Transverse colon (tissue), 4 donors: Measurements from ENCODE around the gene MEIOB. TPM values are rescaled to one million over a fixed set of nuclear protein-coding genes. Genes with fewer than 3 reads are reported as not detected.

Experiments used
- DNase-seq: peaks from one replicate; pipeline ENCODE4 v3.0.0-alpha.2; 2019
- H3K27ac ChIP-seq, 4 donors: fragments of 200-600 bp; sonication (generic); 2 replicates each; pipeline ENCODE4 v1.5.1; 2016 to 2018; ENCODE audit warnings: inconsistent platforms in 4 of 4
- H3K27me3 ChIP-seq: fragments of 200-600 bp; sonication (generic); 2 replicates; pipeline ENCODE4 v1.5.1; 2017; ENCODE audit warnings: inconsistent platforms
- H3K36me3 ChIP-seq, 4 donors: fragments of 200-600 bp; sonication (generic); 2 replicates each; pipeline ENCODE4 v1.5.1; 2017 to 2019; ENCODE audit warnings: inconsistent platforms in 4 of 4
- H3K4me1 ChIP-seq, 4 donors: fragments of 200-600 bp; sonication (generic); 2 replicates each; pipeline ENCODE4 v1.5.1; 2017 to 2020; ENCODE audit warnings: inconsistent platforms in 4 of 4
- H3K4me3 ChIP-seq, 4 donors: fragments of 200-600 bp; sonication (generic); 1 replicate in 1 of 4; 2 replicates in 3 of 4; pipeline versions ENCODE4 v1.5.1 to v1.6.1; 2017 to 2019; ENCODE audit warnings: inconsistent platforms in 4 of 4
- H3K9me3 ChIP-seq, 2 donors: fragments of 200-600 bp; sonication (generic); 2 replicates each; pipeline ENCODE4 v1.5.1; 2017 to 2019; ENCODE audit warnings: inconsistent platforms in 2 of 2
- EP300 ChIP-seq: sonication (generic); formaldehyde crosslinking; IDR thresholded peaks from one replicate; pipeline ENCODE4 v1.6.1; 2017; ENCODE audit warnings: antibody characterized with exemption, low read depth
- POLR2A ChIP-seq: fragments of 450-650 bp; IDR thresholded peaks from one replicate; pipeline ENCODE4 v1.6.1; 2016; ENCODE audit warnings: antibody characterized with exemption, mild to moderate bottlenecking, moderate library complexity
- POLR2AphosphoS5 ChIP-seq, 3 donors: sonication (generic); formaldehyde crosslinking; IDR thresholded peaks; one replicate each; pipeline ENCODE4 v1.6.1; 2016; ENCODE audit warnings: antibody characterized with exemption in 3 of 3
- WGBS, 2 donors: methylation state at CpG; one replicate each; pipeline ENCODE4 v1.1.5; 2018; ENCODE audit warnings: low coverage in 1 of 2; 5-methylcytosine and 5-hydroxymethylcytosine counted together
- in situ Hi-C, 4 donors: fragments of 200-750 bp; cut with MboI; loops; one replicate each; pipeline versions ENCODE4 v1.15.0 to v1.15.1; 2017; ENCODE audit warnings: low sequenced_read_pairs in 3 of 4, low pct_ligation_motif_present in 1 of 4, low pct_unique_long_range_greater_than_20kb in 1 of 4
- intact Hi-C: fragments of 100-400 bp; cut with DNase I; formaldehyde crosslinking; loops from one replicate; pipeline ENCODE4 v1.15.1; 2023; ENCODE audit warnings: low total_unique reads
- total RNA-seq, 4 donors: library from RNA; depleted of rRNA; stranded (reverse); fragments of >200 nt; gene quantifications; one replicate each; pipeline ENCODE4 v1.1.0, GENCODE V29; 2016
- TF ChIP-seq, protein P1 (sequence below), 5 experiments: fragments of 200-600 bp in 3 of 5; fragments of 450-650 bp in 2 of 5; sonication (generic) in 3 of 5; IDR thresholded peaks; 1 replicate in 2 of 5; 2 replicates in 3 of 5; pipeline ENCODE4 v1.5.1; 2016 to 2017; ENCODE audit warnings: antibody characterized with exemption in 5 of 5, inconsistent platforms in 3 of 5, mild to moderate bottlenecking in 2 of 5, moderate library complexity in 1 of 5

The MEIOB gene
- total RNA-seq, 4 donors from 2014 or later = not detected

DNA sequence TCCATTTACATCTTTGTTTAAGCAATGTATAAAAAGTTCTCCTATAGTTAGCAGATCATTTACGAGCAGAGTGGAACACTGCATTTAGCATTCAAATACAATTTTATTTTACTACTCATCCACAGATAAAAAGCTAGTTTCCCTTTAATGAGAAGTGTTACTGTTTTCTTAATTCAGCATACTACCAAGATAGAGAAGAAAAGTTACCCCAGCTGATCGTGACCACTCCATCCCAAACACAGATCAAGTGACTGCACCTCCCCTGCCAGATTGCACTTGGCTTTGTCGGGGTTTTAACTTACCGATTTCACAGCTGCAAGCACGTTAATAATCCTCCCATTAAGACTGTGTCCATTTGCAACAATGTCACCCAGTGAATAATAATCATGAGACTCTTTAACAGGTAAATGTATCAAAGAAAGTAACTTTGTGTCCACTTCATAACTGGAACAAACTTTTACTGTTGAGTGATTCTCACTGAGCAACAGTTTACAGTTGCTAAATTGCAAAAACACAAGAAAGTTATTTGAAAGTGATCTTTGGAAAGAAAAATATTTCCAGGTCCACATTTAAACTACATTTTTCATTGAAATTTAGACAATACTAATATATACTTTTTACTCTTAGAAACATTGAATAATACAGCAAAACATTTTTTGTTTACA, 14.4 kb downstream of the MEIOB start:
- no peaks in the 10 kb centered on the region for H3K36me3 ChIP-seq
- H3K4me1 ChIP-seq = peaks cover 0 to 4% (median 2%) of the 10 kb centered on the region in 4 donors
- H3K27me3 ChIP-seq = peaks cover 48% of the 10 kb centered on the region
- H3K4me3 ChIP-seq = no peak overlapping the region
- TF ChIP-seq, protein P1, sequence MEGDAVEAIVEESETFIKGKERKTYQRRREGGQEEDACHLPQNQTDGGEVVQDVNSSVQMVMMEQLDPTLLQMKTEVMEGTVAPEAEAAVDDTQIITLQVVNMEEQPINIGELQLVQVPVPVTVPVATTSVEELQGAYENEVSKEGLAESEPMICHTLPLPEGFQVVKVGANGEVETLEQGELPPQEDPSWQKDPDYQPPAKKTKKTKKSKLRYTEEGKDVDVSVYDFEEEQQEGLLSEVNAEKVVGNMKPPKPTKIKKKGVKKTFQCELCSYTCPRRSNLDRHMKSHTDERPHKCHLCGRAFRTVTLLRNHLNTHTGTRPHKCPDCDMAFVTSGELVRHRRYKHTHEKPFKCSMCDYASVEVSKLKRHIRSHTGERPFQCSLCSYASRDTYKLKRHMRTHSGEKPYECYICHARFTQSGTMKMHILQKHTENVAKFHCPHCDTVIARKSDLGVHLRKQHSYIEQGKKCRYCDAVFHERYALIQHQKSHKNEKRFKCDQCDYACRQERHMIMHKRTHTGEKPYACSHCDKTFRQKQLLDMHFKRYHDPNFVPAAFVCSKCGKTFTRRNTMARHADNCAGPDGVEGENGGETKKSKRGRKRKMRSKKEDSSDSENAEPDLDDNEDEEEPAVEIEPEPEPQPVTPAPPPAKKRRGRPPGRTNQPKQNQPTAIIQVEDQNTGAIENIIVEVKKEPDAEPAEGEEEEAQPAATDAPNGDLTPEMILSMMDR (IDR thresholded peaks at IDR 0.05) = no peak
- TF ChIP-seq EP300 (no peak), POLR2AphosphoS5 (IDR thresholded peaks at IDR 0.05) (no peak), POLR2A (no peak)
- in situ Hi-C loops = no loop called here
- H3K27ac ChIP-seq = no peak overlapping the region
- WGBS, 2 donors = 24 to 49% methylated on average over 5 of the region's 5 CpGs
- intact Hi-C loops = no loop called here
- no peaks in the 10 kb centered on the region for H3K9me3 ChIP-seq
- DNase-seq = no peak

GRCh38 chr16:1851793-1852192, 20.2 kb downstream of the MEIOB start:
- intact Hi-C loops = no loop called here
- 66 to 68% methylated on average over 4 of the region's 4 CpGs for WGBS, 2 donors

GRCh38 chr16:1850981-1851380, 21.0 kb downstream of the MEIOB start:
- in situ Hi-C loops (no loop called here), intact Hi-C loops (no loop called here)
- no peak for DNase-seq
- 75 to 82% methylated on average over 3 to 7 of the region's 7 CpGs for WGBS, 2 donors
- Histone ChIP-seq H3K4me3 (no peak overlapping the region), H3K4me1 (no peaks in the 10 kb centered on the region), H3K9me3 (no peaks in the 10 kb centered on the region), H3K36me3 (no peaks in the 10 kb centered on the region), H3K27ac (no peak overlapping the region), H3K27me3 (peaks cover 12% of the 10 kb centered on the region)
- TF ChIP-seq, protein P1 (IDR thresholded peaks at IDR 0.05) = no peak
- no peak for TF ChIP-seq POLR2AphosphoS5 (IDR thresholded peaks at IDR 0.05)
- TF ChIP-seq EP300 = no peak
- no peak for TF ChIP-seq POLR2A

More at GRCh38 chr16:1851793-1852192, 20.2 kb downstream of the MEIOB start:
- Histone ChIP-seq H3K27me3 (peaks cover 12% of the 10 kb centered on the region), H3K9me3 (no peaks in the 10 kb centered on the region), H3K4me1 (no peaks in the 10 kb centered on the region), H3K36me3 (no peaks in the 10 kb centered on the region), H3K4me3 (no peak overlapping the region), H3K27ac (no peak overlapping the region)
- DNase-seq = no peak
- TF ChIP-seq POLR2AphosphoS5 (IDR thresholded peaks at IDR 0.05) (no peak), POLR2A (no peak), EP300 (no peak)
- TF ChIP-seq, protein P1 (IDR thresholded peaks at IDR 0.05) = no peak
- in situ Hi-C loops = no loop called here

- WGBS, 2 donors = 88 to 93% methylated on average over 1 of the region's 1 CpG
- Histone ChIP-seq H3K4me3 (no peak overlapping the region), H3K4me1 (no peaks in the 10 kb centered on the region), H3K27me3 (peaks cover 13% of the 10 kb centered on the region), H3K27ac (no peak overlapping the region), H3K9me3 (no peaks in the 10 kb centered on the region), H3K36me3 (no peaks in the 10 kb centered on the region)
- intact Hi-C loops = no loop called here
- DNase-seq = no peak
- in situ Hi-C loops = no loop called here
- TF ChIP-seq POLR2A (no peak), EP300 (no peak), POLR2AphosphoS5 (IDR thresholded peaks at IDR 0.05) (no peak)
- TF ChIP-seq, protein P1 (IDR thresholded peaks at IDR 0.05) = no peak
Observed at GRCh38 chr16:1846416-1846815, 25.5 kb downstream of the MEIOB start.
